Heart left ventricle (tissue), 13 donors: Measurements from ENCODE around the gene UQCRC1.

Experiments
- CTCF ChIP-seq, 12 donors: fragments of 200-600 bp; sonication (generic) in 4 of 12; IDR thresholded peaks; one replicate each; pipeline versions ENCODE4 v1.5.0 to v1.8.0; 2018 to 2022; ENCODE audit warnings: antibody characterized with exemption in 12 of 12, mild to moderate bottlenecking in 5 of 12
- POLR2A ChIP-seq, 2 donors: fragments of 450-650 bp; IDR thresholded peaks; one replicate each; pipeline ENCODE4 v1.6.1; 2017; ENCODE audit warnings: antibody characterized with exemption in 2 of 2, mild to moderate bottlenecking in 2 of 2, moderate library complexity in 2 of 2
- donor health status: ischemic (EF 13 %, LVEDD 7.1; RV severe dilation, severe dysfunction).
- donor health status: DM: no; HTN: yes; CAD: no.
- donor health status: DM: no; HTN: no; CAD: no.
- donor health status: ischemic (EF 25% LVEDD 6.9; RV normal size, moderate dysfunction).
- donor health status: ischemic (EF 25% LVEDD 5.7; RV mildly dilated, moderate dysfunction).
- donor health status: ischemic (EF 35%, LVEDD 5.7; RV mildly dilated, moderate dysfunction).
- donor health status: nonischemic (EF 11% LVEDD 7.7; RV severe dilation, severe dysfunction).
- donor health status: DM: yes; HTN: yes; CAD: no.
- donor health status: PGD.
- donor health status: ischemic (EF 29% LVEDD 5.4; RV normal size, mild dysfunction).
- donor health status: nonischemic (EF 23%, LVEDD 6.1; RV moderate dilation, normal function).

- TF ChIP-seq POLR2A (IDR thresholded peaks at IDR 0.05) (no peak), CTCF (IDR thresholded peaks at IDR 0.05) (no peak)
Measured at GRCh38 chr3:48552111-48552951, 57.1 kb downstream of the UQCRC1 start.
